DMS 273 (cell line): ENCODE results near the gene ZNF554.
A peak's percentile ranks its signal among the peaks of the same experiment; 100 is the strongest.

Experiments
- DNase-seq: peaks from one replicate; lab custom pipeline; 2025; ENCODE audit not compliant: unreplicated experiment; lab: John Stamatoyannopoulos, UW

The ZNF554 gene

GRCh38 chr19:2824129-2824528, 4.5 kb downstream of the ZNF554 start:
- DNase-seq = no peak

DNA sequence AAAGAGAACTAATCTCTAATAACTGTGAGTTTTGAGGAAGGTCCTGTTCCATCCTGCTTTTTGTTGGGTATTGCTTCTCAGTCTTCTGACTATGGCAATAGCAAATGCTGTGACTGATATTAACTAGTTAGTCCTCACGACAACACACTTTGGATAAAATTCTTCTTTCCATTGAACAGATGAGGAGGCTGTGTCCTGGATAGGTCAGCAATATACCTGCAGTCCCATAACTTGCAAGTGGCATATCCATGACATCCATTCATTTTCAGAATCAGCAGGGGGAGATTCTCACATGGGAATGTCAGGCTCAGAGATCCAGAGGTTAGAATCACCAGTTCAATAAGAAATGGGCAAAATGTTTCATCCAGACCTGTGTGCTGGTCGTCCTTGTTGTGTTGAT, 7.4 kb downstream of the ZNF554 start:
- no peak for DNase-seq

GRCh38 chr19:2827840-2828489, 8.3 kb downstream of the ZNF554 start:
- DNase-seq = no peak

- DNase-seq = no peak
Measured at GRCh38 chr19:2834294-2834871, 14.7 kb downstream of the ZNF554 start.

DNA sequence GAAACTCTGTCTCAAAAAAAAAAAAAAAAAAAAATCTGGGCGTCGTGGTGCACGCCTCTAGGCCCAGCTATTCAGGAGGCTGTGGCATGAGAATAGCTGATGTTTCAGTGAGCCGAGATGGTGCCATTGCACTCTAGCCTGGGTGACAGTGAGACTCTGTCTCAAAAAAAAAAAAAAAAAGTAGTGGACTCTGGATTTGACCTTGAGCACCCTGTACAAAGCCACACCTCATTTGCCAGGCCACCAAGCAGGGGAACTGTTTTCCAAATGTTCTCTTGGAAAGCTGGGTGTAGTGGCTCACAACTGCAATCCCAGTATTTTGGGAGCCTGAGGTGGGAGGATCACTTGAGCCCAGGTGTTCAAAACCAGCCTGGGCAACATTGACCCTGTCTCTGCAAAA, 17.8 kb downstream of the ZNF554 start:
- DNase-seq = no peak

- DNase-seq = peak; percentile 99
Measured at GRCh38 chr19:2840794-2841791, 21.4 kb downstream of the ZNF554 start, which contains the start of gene ZNF555. Gene ZNF555, plus strand, starts transcription at chr19:2841475. Its CDS starts 98 bp downstream, at chr19:2841573.

- DNase-seq = peak; percentile 41
Measured at GRCh38 chr19:2841855-2842574, 22.3 kb downstream of the ZNF554 start.

- DNase-seq = no peak
Measured at GRCh38 chr19:2845107-2845506, 25.4 kb downstream of the ZNF554 start.

GRCh38 chr19:2846180-2846894, 26.7 kb downstream of the ZNF554 start:
- no peak for DNase-seq

DNA sequence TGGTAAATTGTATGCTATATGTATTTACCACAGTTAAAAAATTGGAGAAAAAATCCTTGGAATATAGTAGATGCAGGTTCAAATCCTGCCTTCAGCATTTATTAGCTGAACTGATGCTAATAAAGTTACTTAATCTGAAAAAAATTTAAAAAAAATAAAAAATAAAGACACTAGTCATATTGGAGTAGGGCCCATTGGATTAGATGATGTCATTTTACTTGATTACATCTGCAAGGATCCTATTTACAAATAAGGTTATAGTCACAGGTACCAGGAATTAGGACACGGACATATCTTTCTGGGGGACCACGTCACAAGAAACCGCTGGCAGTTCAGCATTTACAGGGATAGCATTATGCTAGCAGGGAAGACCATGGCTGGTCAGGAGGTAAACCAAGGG, 27.8 kb downstream of the ZNF554 start:
- no peak for DNase-seq

- no peak for DNase-seq
Measured at GRCh38 chr19:2848616-2849015, 28.9 kb downstream of the ZNF554 start.

DNA sequence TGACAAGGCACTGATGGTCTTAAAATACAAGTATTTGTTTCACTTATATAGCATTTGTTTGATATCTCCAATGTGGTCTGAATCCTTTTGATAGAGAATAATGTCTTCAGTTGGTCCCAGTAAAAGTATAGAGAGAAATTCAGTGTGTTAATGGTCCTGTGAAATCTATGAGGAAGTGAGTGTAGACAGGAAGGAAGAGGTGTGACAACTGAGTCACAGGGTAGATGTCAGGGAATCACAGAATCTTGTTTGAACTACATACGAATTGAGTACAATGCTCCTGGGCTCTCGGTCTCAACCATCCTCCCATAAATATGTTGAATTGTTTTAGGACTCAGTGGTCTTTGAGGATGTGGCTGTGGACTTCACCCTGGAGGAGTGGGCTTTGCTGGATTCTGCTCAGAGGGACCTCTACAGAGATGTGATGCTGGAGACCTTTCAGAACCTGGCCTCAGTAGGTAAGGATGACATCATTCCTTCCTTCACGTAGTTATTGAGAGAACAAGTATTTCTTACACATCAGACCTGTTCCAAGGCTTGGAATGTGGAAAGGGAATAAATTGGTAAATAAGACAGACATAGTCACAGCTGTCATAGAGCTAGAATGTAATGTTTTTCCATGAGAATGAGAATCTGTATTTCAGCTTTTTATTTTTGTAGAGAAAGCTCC, 30.7 kb downstream of the ZNF554 start:
- DNase-seq = no peak

- DNase-seq = no peak
Measured at GRCh38 chr19:2852598-2852997, 32.9 kb downstream of the ZNF554 start.

GRCh38 chr19:2853015-2853606, 33.4 kb downstream of the ZNF554 start:
- DNase-seq = no peak

DNA sequence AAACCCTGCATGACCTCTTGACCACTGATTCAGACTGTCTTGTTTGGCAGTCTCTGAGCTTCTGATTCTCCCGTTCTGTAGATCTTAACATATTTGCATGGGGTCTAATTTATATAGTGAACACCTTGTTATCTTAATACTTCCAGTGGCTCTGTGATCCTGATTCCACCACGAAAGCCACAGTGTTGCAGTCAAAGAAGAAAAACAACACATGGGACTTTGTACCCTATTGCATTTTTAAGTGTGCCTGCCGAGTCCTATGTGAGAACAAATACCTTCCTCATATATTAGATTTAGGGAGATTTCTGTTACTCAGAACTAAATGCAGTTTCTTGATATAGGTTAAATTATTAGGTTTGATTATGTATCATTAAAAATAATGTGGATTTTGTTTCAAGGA, 35.2 kb downstream of the ZNF554 start:
- no peak for DNase-seq

- DNase-seq = no peak
Measured at GRCh38 chr19:2856457-2857050, 36.9 kb downstream of the ZNF554 start.

DNA sequence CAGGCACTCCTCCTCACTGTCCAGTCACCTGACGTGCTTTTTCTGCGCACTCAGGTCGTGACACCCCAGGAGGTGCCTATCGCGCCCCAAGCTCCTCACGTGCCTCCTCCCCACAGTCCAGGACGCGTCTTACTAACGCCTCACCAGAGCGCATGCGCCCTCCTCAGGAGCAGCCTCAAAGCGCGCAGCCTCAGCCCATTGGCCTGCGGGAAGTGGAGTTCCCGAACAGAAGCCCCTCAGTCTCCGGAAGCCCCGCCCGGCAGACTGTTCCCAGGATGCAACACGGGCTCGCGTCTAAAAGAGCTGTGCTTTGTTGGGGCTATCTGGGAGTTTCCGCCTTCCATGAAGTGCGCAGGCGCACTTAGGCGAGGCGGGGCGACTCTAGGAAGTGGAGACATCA, 39.2 kb downstream of the ZNF554 start:
- no peak for DNase-seq

DNA sequence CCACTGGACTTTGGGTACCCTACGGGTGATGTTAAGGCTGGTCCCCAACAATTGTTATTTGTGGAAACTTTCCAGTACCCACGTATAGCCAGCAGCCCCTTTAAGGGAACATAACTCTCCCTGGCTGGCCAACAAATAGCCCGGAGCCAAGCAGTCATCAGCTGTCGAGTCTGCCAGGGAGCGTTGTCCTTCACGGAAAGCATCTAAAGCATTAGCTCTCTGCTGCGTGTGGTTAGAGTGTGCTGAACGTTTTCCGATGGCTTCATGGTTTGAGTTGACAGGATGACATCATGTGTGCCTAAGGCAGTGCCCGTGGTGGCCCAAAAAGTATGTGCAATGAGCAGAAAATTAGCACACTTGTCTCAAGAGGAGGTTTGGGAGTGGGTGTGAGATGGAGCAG, 44.1 kb downstream of the ZNF554 start:
- DNase-seq = no peak
